Osteoblast (primary cell): Measurements from ENCODE around the gene TSPAN8. TPM values are rescaled to one million over a fixed set of nuclear protein-coding genes. Genes with fewer than 3 reads are reported as not detected.

Experiments
- DNase-seq: peaks from one replicate; pipeline ENCODE4 v3.0.0; 2011; ENCODE audit warnings: low spot score, mixed read lengths; ENCODE audit not compliant: insufficient read length; ENCODE audit errors: missing footprints
- H2AFZ ChIP-seq: 2 replicates; pipeline ENCODE4 v1.6.0; 2011; ENCODE audit warnings: mild to moderate bottlenecking, low read length
- H3K27ac ChIP-seq: 2 replicates; pipeline ENCODE4 v1.5.1; 2011; ENCODE audit warnings: mild to moderate bottlenecking, low read depth, low read length, moderate library complexity
- H3K27me3 ChIP-seq: 2 replicates; pipeline ENCODE4 v1.6.0; 2012; ENCODE audit warnings: mild to moderate bottlenecking, control low read depth, inconsistent platforms, low read length, moderate library complexity; ENCODE audit not compliant: insufficient read depth
- H3K36me3 ChIP-seq: 2 replicates; pipeline ENCODE4 v1.5.1; 2011; ENCODE audit warnings: mild to moderate bottlenecking, low read length, control low read depth, moderate library complexity; ENCODE audit not compliant: insufficient read depth
- H3K4me1 ChIP-seq: 2 replicates; pipeline ENCODE4 v1.5.1; 2011; ENCODE audit warnings: mild to moderate bottlenecking, low read length, control low read depth, moderate library complexity; ENCODE audit not compliant: insufficient read depth
- H3K4me2 ChIP-seq: 2 replicates; pipeline ENCODE4 v1.6.0; 2011; ENCODE audit warnings: mild to moderate bottlenecking, low read length; ENCODE audit not compliant: insufficient read depth
- H3K4me3 ChIP-seq: fragments of 200-600 bp; sonication (generic); 3 replicates; pipeline ENCODE4 v1.5.1; 2012; ENCODE audit warnings: mild to moderate bottlenecking, low read length, inconsistent platforms; ENCODE audit not compliant: insufficient read depth
- H3K79me2 ChIP-seq: 2 replicates; pipeline ENCODE4 v1.6.0; 2012; ENCODE audit warnings: mild to moderate bottlenecking, low read length, control low read depth, inconsistent platforms; ENCODE audit not compliant: insufficient read depth
- H3K9me3 ChIP-seq: 2 replicates; pipeline ENCODE4 v1.5.1; 2011; ENCODE audit warnings: low read depth, low read length, control low read depth
- H4K20me1 ChIP-seq: 2 replicates; pipeline ENCODE4 v1.6.0; 2012; ENCODE audit warnings: mild to moderate bottlenecking, low read length, control low read depth; ENCODE audit not compliant: insufficient read depth
- CTCF ChIP-seq: IDR thresholded peaks from 2 replicates; pipeline ENCODE4 v1.5.1; 2011; ENCODE audit warnings: mild to moderate bottlenecking, low read depth, low read length, moderate library complexity; ENCODE audit errors: extremely low read depth
- total RNA-seq: library from RNA; depleted of rRNA; stranded (reverse); fragments of >200 nt; gene quantifications from 2 replicates; pipeline ENCODE4 v1.2.3, GENCODE V29; 2012

The TSPAN8 gene
- total RNA-seq, 1 donor = under 0.01 TPM

- H3K36me3 ChIP-seq = no peaks in the 10 kb centered on the region
- TF ChIP-seq CTCF = no peak
- no peak overlapping the region for H3K27ac ChIP-seq
- H3K79me2 ChIP-seq = no peaks in the 10 kb centered on the region
- H3K4me2 ChIP-seq = no peak overlapping the region
- H3K4me1 ChIP-seq = no peaks in the 10 kb centered on the region
- H3K27me3 ChIP-seq = no peaks in the 10 kb centered on the region
- no peaks in the 10 kb centered on the region for H4K20me1 ChIP-seq
- no peak for DNase-seq
- no peaks in the 10 kb centered on the region for H3K9me3 ChIP-seq
- H3K4me3 ChIP-seq = no peak overlapping the region
- H2AFZ ChIP-seq = no peak overlapping the region
Measured at GRCh38 chr12:71108355-71108754, 49.4 kb downstream of the TSPAN8 start.

DNA sequence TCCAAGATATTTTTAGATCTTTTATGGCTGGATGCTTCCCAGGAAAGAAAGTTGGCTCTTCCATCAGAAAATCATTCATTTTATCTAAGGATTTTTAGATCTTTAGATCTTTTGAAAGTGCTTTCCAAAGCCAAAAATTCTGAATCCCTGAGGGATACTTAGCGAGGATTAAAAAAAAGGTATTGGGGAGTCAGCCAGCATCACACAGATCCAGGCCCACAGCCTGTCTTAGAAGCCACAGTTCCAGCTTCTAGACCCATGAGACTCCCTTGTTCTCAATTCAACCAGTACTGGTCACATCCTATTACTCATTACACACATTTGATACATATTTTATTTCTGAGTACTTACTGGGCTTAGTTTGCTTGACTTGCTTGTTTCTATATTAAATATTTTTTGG is 49.9 kb downstream of the TSPAN8 start:
- Histone ChIP-seq H2AFZ (no peak overlapping the region), H3K36me3 (no peaks in the 10 kb centered on the region), H3K4me1 (no peaks in the 10 kb centered on the region), H4K20me1 (no peaks in the 10 kb centered on the region), H3K4me2 (no peak overlapping the region), H3K9me3 (no peaks in the 10 kb centered on the region), H3K27me3 (no peaks in the 10 kb centered on the region), H3K79me2 (no peaks in the 10 kb centered on the region), H3K27ac (no peak overlapping the region), H3K4me3 (no peak overlapping the region)
- DNase-seq = peak; percentile 6
- no peak for TF ChIP-seq CTCF

- no peaks in the 10 kb centered on the region for H3K9me3 ChIP-seq
- DNase-seq = no peak
- H3K4me2 ChIP-seq = no peak overlapping the region
- no peak for TF ChIP-seq CTCF
- no peak overlapping the region for H2AFZ ChIP-seq
- no peaks in the 10 kb centered on the region for H4K20me1 ChIP-seq
- H3K27me3 ChIP-seq = no peaks in the 10 kb centered on the region
- no peak overlapping the region for H3K27ac ChIP-seq
- no peaks in the 10 kb centered on the region for H3K36me3 ChIP-seq
- H3K4me3 ChIP-seq = no peak overlapping the region
- H3K4me1 ChIP-seq = no peaks in the 10 kb centered on the region
- no peaks in the 10 kb centered on the region for H3K79me2 ChIP-seq
Measured at GRCh38 chr12:71105956-71106355, 51.8 kb downstream of the TSPAN8 start.

DNA sequence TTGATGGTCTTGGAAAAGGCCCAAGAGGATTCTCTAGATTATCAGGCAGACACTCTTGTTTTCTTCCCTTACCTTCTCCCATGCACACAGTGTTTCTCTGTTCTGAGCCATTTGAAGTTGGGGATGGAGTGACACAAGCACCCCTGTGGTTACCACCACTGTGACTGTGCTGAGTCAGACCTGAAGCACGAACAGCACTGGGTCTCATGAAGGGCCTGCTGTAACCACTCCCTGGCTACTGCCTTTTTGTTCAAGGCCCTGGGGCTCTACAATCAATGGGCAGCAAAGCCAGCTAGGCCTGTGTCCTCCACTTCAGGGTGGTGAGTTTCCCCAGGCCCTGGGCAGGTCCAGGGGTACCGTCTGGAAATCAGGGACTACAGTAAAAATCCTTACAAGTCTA is 65.5 kb downstream of the TSPAN8 start:
- Histone ChIP-seq H2AFZ (no peak overlapping the region), H3K4me3 (no peak overlapping the region), H3K4me2 (no peak overlapping the region), H3K27me3 (no peaks in the 10 kb centered on the region), H3K36me3 (no peaks in the 10 kb centered on the region), H4K20me1 (no peaks in the 10 kb centered on the region), H3K4me1 (no peaks in the 10 kb centered on the region), H3K9me3 (no peaks in the 10 kb centered on the region), H3K79me2 (no peaks in the 10 kb centered on the region), H3K27ac (no peak overlapping the region)
- no peak for DNase-seq
- TF ChIP-seq CTCF = no peak
